SU-DHL-6 (cell line): ENCODE results near the gene HIPK2.

Experiments used
- H2AFZ ChIP-seq: fragments of 200-600 bp; sonication (generic); 2 replicates; pipeline ENCODE4 v1.6.1; 2014; ENCODE audit warnings: low read depth, mild to moderate bottlenecking, moderate library complexity, mixed read lengths, antibody characterized with exemption, low read length; ENCODE audit not compliant: severe bottlenecking
- H3F3A ChIP-seq: fragments of 200-600 bp; shearing (Covaris generic); 2 replicates; pipeline ENCODE4 v1.6.0; 2016; ENCODE audit warnings: antibody characterized with exemption, mild to moderate bottlenecking; ENCODE audit not compliant: insufficient read depth
- H3K27ac ChIP-seq: fragments of 200-600 bp; sonication (generic); 2 replicates; pipeline ENCODE4 v1.5.1; 2016; ENCODE audit warnings: low read depth, mild to moderate bottlenecking, low read length, moderate library complexity, mixed read lengths
- H3K27me3 ChIP-seq: fragments of 200-600 bp; sonication (generic), shearing (Covaris generic); 2 replicates; pipeline ENCODE4 v1.6.0; 2014; ENCODE audit warnings: mild to moderate bottlenecking, low read length
- H3K36me3 ChIP-seq: fragments of 200-600 bp; sonication (generic); 2 replicates; pipeline ENCODE4 v1.6.1; 2014; ENCODE audit warnings: mild to moderate bottlenecking, low read length, mixed read lengths
- H3K4me2 ChIP-seq: fragments of 300-600, 200-600 bp; shearing (Covaris generic), sonication (generic); 2 replicates; pipeline ENCODE4 v1.6.0; 2014; ENCODE audit warnings: low read length, low read depth, mild to moderate bottlenecking; ENCODE audit not compliant: poor library complexity, severe bottlenecking
- H3K4me3 ChIP-seq: fragments of 200-600 bp; sonication (generic); 2 replicates; pipeline ENCODE4 v1.5.1; 2014; ENCODE audit warnings: antibody characterized with exemption, low read length, mild to moderate bottlenecking, mixed read lengths; ENCODE audit not compliant: insufficient read depth, poor library complexity, severe bottlenecking
- H3K79me2 ChIP-seq: fragments of 200-600 bp; sonication (generic); 2 replicates; pipeline ENCODE4 v1.6.1; 2014; ENCODE audit warnings: mild to moderate bottlenecking, low read length, moderate library complexity; ENCODE audit not compliant: insufficient read depth
- H3K9ac ChIP-seq: fragments of 200-600 bp; sonication (generic); 2 replicates; pipeline ENCODE4 v1.7.0; 2014; ENCODE audit warnings: mild to moderate bottlenecking, low read length
- H3K9me2 ChIP-seq: fragments of 200-600 bp; sonication (generic); replicated peaks from 2 replicates; pipeline ENCODE4 v1.6.1; 2014; ENCODE audit warnings: low read length; ENCODE audit not compliant: insufficient read depth
- H3K9me3 ChIP-seq: fragments of 200-600 bp; sonication (generic); 2 replicates; pipeline ENCODE4 v1.6.1; 2014; ENCODE audit warnings: low read length, mixed read lengths; ENCODE audit not compliant: insufficient read depth
- H4K20me1 ChIP-seq: fragments of 200-600 bp; sonication (generic); 2 replicates; pipeline ENCODE4 v1.6.1; 2014; ENCODE audit warnings: low read depth, mild to moderate bottlenecking, antibody characterized with exemption, low read length, moderate library complexity, mixed read lengths
- EZH2phosphoT487 ChIP-seq: fragments of 200-600 bp; sonication (generic), shearing (Covaris generic); conservative IDR thresholded peaks from 2 replicates; pipeline ENCODE4 v1.6.1; 2018; ENCODE audit warnings: mild to moderate bottlenecking, antibody characterized with exemption, low read length, moderate library complexity, mixed read lengths
- TF ChIP-seq, protein P1 (sequence below): fragments of 200-600 bp; sonication (generic); IDR thresholded peaks from one replicate; pipeline ENCODE4 v1.5.1; 2017; ENCODE audit warnings: antibody characterized with exemption, mild to moderate bottlenecking, low read length, moderate library complexity; ENCODE audit not compliant: insufficient read depth, poor library complexity, severe bottlenecking

The HIPK2 gene

DNA sequence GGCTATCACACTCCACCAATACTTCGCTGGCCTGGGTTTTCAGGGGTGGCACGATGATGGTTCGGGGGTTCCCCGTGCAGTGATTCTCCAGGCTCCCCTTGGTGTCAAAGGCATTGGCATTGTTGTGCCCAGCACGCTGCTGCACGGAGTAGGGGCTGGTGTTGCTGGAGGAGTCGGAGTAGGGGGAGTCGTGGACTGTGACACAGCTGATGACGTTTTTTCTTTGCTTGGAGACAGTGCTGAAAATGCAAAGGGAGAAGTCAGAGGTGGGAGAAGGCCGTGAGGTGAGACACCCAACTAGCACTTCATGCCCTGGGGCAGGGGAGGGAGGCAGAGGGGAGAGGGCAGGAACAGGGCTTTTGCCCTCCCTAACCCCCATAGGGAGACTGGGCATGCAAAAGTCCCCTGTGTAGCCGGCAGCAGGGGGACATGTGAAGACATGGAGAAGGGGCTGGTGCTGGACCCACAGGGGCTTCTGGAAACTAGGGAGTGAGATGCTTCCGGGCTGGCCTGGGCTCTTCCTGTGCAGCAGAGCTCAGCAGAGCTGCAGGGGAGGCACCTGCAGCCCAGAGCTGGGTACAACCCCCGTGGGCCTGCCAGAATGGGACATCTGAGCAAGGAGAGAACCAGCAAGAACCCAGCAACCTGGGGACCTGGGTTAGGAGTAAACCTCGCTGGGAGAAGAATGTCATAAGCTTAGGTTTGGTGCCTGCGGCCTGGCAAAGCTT is 193.8 kb downstream of the HIPK2 start:
- Histone ChIP-seq H4K20me1 (no peaks in the 10 kb centered on the region), H3K4me3 (no peak overlapping the region), H3K9me3 (no peaks in the 10 kb centered on the region), H3K9me2 (no peaks in the 10 kb centered on the region), H3K36me3 (no peaks in the 10 kb centered on the region), H3K4me2 (no peak overlapping the region), H3F3A (no peaks in the 10 kb centered on the region), H3K79me2 (no peaks in the 10 kb centered on the region), H2AFZ (no peak overlapping the region), H3K9ac (no peak overlapping the region), H3K27me3 (no peaks in the 10 kb centered on the region), H3K27ac (no peak overlapping the region)
- TF ChIP-seq, protein P1, sequence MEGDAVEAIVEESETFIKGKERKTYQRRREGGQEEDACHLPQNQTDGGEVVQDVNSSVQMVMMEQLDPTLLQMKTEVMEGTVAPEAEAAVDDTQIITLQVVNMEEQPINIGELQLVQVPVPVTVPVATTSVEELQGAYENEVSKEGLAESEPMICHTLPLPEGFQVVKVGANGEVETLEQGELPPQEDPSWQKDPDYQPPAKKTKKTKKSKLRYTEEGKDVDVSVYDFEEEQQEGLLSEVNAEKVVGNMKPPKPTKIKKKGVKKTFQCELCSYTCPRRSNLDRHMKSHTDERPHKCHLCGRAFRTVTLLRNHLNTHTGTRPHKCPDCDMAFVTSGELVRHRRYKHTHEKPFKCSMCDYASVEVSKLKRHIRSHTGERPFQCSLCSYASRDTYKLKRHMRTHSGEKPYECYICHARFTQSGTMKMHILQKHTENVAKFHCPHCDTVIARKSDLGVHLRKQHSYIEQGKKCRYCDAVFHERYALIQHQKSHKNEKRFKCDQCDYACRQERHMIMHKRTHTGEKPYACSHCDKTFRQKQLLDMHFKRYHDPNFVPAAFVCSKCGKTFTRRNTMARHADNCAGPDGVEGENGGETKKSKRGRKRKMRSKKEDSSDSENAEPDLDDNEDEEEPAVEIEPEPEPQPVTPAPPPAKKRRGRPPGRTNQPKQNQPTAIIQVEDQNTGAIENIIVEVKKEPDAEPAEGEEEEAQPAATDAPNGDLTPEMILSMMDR: no peak
- TF ChIP-seq EZH2phosphoT487: no peak

DNA sequence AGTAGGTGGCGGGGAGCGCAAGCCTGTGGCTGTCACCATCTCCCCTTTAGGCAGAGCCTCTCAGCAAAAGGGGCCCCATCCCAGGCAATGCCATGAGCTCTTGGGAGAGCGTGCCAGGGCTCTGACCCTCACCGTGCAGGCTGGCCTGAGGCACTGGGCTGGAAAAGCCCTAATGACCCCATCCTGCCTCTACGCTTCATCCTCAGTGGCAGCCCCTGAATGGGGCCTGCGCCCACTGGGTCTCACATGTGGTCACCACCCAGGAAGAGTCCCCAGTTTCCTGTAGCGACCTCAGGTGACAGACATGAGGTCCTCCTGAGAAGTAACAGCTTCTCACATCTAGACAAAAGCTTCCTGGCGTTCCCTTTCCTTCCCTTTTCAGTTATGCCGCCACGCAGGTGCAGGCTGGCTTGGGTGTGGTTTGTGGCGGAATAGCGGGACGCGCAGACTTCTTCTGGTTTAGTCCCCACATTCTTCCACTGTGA is 195.1 kb downstream of the HIPK2 start:
- Histone ChIP-seq H3K4me2 (no peak overlapping the region), H4K20me1 (no peaks in the 10 kb centered on the region), H3K9me2 (no peaks in the 10 kb centered on the region), H3K27me3 (no peaks in the 10 kb centered on the region), H3K36me3 (no peaks in the 10 kb centered on the region), H3F3A (no peaks in the 10 kb centered on the region), H3K9me3 (no peaks in the 10 kb centered on the region), H2AFZ (no peak overlapping the region), H3K27ac (no peak overlapping the region), H3K79me2 (no peaks in the 10 kb centered on the region), H3K4me3 (no peak overlapping the region), H3K9ac (no peak overlapping the region)
- TF ChIP-seq, protein P1: no peak
- TF ChIP-seq EZH2phosphoT487: no peak

DNA sequence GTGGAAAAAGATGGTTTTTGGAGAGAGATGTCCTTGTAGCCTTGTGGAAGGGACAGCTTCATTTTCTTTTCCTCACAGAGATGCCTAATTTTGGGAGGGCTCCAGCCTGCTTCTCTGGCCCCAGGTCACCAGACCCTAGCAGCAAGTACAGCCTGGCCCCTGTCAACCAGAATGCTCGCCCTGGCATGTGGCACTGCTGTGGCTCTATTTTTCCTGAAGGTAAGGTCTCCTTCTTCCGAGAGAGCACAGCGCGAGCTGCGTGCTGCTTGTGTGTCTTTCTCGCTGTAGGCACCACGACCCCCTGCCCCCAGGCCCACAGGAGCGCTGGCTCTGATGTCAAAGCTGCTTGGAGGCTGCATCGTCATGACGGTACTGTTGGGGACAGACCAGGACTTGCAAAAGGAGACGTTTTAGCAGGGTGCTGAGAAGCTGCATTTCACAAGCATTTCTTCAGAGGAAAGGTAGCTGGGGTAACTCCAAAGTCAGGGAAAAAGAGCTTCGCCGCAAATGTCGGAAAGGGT is 195.6 kb downstream of the HIPK2 start:
- Histone ChIP-seq H4K20me1 (no peaks in the 10 kb centered on the region), H3K27ac (no peak overlapping the region), H3K36me3 (no peaks in the 10 kb centered on the region), H3K4me3 (no peak overlapping the region), H3K4me2 (no peak overlapping the region), H3F3A (no peaks in the 10 kb centered on the region), H3K79me2 (no peaks in the 10 kb centered on the region), H3K9me3 (no peaks in the 10 kb centered on the region), H3K9me2 (no peaks in the 10 kb centered on the region), H3K9ac (no peak overlapping the region), H2AFZ (no peak overlapping the region), H3K27me3 (no peaks in the 10 kb centered on the region)
- TF ChIP-seq, protein P1: no peak
- no peak for TF ChIP-seq EZH2phosphoT487
